HG02938 (cell line): ENCODE results near the gene GPX2.
A peak's percentile ranks its signal among the peaks of the same experiment; 100 is the strongest.
"Not testable (repeated sequence)": the region's sequence is repeated elsewhere in the genome, so short reads cannot be mapped to it uniquely, and the experiment has no call there.

Source experiments
- ATAC-seq: cut with Tn5 transposase; IDR thresholded peaks from one replicate; pipeline ENCODE4 v1.9.1; 2021; ENCODE audit warnings: mild to moderate bottlenecking, moderate library complexity; ENCODE audit not compliant: unreplicated experiment

The GPX2 gene

GRCh38 chr14:64915029-64915424, 27.5 kb downstream of the GPX2 start:
- ATAC-seq = no peak

- ATAC-seq = peak; percentile 94
These were observed 28.1 kb downstream of the GPX2 start, which contains the start of gene CHURC1 for GRCh38 chr14:64914237-64915028. Gene CHURC1, plus strand, starts transcription at chr14:64914455. Its CDS starts 41 bp downstream, at chr14:64914496.

- not testable (repeated sequence) for ATAC-seq
These were observed 29.1 kb downstream of the GPX2 start for GRCh38 chr14:64913477-64913876.

GRCh38 chr14:64912261-64912660, 30.3 kb downstream of the GPX2 start:
- ATAC-seq = no peak

- ATAC-seq = no peak
These were observed 31.6 kb downstream of the GPX2 start for GRCh38 chr14:64910847-64911495.

- no peak for ATAC-seq
These were observed 36.5 kb downstream of the GPX2 start for GRCh38 chr14:64906022-64906421.

- no peak for ATAC-seq
These were observed 42.6 kb downstream of the GPX2 start for GRCh38 chr14:64899958-64900357.

GRCh38 chr14:64891839-64892375, 50.6 kb downstream of the GPX2 start:
- ATAC-seq = no peak

GRCh38 chr14:64891173-64891838, 51.2 kb downstream of the GPX2 start:
- ATAC-seq = no peak

GRCh38 chr14:64889352-64889751, 53.2 kb downstream of the GPX2 start:
- ATAC-seq = no peak
